NCI-H1105 (cell line): ENCODE results near the gene NT5C2.
"Not testable (repeated sequence)": the region's sequence is repeated elsewhere in the genome, so short reads cannot be mapped to it uniquely, and the experiment has no call there.

Source experiments
- DNase-seq: peaks from one replicate; lab custom pipeline; 2025; lab: John Stamatoyannopoulos, UW

The NT5C2 gene

GRCh38 chr10:103202319-103202718 lies 9.2 kb upstream of the NT5C2 start:
- DNase-seq: no peak

DNA sequence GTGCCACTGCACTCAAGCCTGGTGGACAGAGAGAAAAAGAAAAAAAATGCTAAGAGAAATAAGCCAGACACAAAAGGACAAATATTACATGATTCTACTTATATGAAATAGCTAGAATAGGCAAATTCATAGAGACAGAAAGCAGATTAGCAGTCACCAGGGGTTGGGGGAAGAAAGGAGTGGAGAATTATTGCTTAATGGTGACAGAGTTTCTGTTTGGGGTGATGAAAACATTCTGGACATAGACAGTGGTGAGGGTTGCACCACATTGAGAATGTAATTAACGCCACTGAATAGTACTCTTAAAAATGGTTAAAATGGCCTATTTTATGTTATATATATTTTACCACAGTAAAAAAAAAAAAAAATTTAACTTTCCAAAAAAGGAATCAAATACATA lies 6.4 kb upstream of the NT5C2 start:
- DNase-seq: no peak

GRCh38 chr10:103198648-103199047 lies 5.6 kb upstream of the NT5C2 start:
- no peak for DNase-seq

DNA sequence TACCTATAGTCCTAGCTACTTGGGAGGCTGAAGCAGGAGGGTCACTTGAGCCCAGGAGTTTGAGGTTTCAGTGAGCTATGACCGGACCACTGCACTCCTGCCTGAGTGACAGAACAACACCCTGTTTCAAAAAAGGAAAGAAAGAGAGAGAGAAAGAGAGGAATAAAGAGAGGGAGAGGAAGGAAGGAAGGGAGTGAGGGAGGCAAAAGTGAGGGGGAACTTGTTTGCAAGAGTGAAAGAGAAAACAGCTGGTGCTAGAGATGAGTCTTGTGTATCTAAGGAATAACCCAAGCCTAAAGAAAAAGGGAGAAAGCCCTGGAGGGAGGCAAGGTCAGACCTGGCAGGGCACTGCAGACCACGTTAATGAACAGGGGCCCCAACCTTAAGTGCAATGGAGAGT lies 4.8 kb upstream of the NT5C2 start:
- no peak for DNase-seq

GRCh38 chr10:103197174-103197573 lies 4.1 kb upstream of the NT5C2 start:
- DNase-seq: no peak

GRCh38 chr10:103196516-103196915 lies 3.4 kb upstream of the NT5C2 start:
- no peak for DNase-seq

- DNase-seq: no peak
Measured at GRCh38 chr10:103193820-103194529, 903 bp upstream of the NT5C2 start.

GRCh38 chr10:103192451-103193106 lies 493 bp downstream of the NT5C2 start:
- no peak for DNase-seq

DNA sequence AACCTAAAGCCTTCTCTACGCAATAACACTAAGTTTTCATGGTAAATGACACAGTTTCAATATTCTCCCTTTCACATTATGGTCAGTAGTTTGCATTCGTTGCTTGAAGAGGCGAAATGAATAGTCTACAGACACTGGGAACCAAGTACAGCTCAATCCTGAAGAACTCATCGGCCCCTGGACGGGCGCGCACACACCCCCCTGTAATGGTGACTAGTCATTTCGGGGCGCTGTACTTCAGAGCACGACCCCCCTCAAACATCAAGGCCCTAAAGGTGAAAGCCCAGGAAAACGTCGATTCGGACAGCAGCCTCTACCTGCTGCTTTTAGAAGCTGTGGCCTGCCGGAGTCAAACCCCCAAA lies 1.0 kb downstream of the NT5C2 start:
- no peak for DNase-seq

DNA sequence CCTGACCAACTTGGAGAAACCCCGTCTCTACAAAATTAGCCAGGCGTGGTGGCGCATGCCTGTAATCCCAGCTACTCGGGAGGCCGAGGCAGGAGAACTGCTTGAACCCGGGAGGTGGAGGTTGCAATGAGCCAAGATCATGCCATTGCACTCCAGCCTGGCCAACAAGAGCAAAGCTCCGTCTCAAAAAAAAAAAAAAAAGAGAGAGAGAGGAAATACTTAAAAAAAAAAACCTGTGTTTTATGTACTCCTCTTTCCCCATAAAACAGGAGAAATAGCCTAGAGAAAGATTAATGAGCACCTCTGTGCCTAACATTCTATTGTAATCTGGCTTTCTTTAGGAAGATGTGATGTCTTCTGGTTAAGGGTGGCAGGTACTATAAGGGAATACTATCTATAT lies 1.9 kb downstream of the NT5C2 start:
- DNase-seq: not testable (repeated sequence)

DNA sequence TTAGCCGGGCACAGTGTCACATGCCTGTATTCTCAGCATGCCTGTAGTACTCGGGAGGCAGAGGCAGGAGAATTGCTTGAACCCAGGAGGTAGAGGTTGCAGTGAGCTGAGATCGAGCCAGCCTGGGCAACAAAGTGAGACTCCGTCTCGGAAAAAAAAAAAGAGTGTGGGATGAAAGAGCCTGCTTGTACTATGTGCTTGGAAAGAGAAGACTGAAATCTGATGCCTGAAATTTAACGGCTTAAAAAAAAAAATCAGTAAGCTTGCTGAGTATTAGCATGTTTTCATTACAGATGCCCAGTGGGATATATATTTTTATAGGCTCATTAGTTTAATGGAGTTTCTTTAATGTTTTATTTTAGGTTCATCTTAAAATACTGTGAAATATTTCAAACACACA lies 4.2 kb downstream of the NT5C2 start:
- DNase-seq: no peak

DNA sequence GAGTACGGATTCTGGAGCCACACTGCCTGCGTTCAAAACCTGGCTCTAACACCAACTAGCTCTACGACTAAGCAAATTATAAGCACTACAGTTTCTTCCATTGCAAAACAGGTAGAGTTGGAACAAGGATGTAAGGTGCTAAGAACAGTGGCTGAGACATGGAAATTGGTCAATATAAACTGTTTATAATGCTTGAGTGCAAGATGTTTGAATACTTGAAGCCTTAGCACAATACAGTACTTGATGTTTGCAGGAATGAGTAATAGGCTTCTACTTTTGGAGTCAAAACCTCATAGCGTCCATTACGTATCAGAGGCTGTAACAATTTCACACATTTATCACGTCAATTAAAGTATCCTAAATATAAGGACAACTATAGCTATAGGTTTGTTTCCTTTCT lies 6.9 kb downstream of the NT5C2 start:
- no peak for DNase-seq

GRCh38 chr10:103184615-103185014 lies 8.5 kb downstream of the NT5C2 start:
- DNase-seq: no peak

DNA sequence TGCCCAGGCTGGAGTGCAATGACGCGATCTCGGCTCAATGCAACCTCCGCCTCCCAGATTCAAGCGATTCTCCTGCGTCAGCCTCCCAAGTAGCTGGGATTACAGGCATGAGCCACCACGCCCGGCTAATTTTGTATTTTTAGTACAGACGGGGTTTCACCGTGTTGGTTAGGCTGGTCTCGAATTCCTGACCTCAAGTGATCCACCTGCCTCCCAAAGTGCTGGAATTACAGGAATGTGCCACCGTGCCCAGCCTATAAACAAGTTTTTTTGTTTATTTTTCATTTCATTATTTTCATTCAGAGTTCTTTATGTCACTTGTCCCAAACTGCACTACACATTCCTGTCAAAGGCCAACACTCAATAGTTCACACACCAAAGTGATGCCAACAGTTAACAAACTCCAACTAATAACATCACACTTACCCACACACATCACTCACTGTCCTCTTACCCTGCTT lies 9.1 kb downstream of the NT5C2 start:
- DNase-seq: not testable (repeated sequence)

DNA sequence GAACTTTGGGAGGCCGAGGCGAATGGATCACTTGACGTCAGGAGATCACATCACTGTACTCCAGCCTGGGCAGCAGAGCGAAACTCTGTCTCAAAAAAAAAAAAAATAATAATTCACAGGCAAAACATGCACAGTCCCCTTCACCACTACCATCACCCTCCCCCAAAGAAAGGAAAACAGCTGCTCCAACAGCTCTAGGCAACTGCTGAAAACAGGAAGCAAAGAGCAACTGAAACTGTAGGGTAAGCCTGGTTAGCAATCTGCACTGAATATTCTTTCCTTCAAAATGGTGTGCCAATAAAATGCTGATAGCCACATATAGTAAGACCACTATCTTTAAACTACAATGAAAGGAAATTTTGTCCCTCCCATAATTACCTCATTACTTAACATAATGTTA lies 11.8 kb downstream of the NT5C2 start:
- DNase-seq: no peak

DNA sequence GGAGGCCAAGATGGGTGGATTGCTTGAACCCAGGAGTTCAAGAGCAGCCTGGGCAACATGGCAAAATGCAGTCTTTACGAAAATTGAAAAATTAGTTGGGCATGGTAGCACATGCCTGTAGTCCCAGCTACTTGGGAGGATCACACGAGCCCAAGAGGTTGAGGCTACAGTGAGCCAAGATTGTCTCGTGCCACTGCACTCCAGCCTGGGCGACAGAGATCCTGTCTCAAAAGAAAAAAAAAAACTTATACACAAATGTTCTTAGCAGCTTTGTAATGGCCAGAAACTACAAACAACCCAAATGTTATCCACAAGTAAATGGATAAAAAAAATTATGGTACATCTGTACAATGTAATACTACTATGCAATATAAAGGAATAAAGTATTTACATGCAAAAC lies 12.6 kb downstream of the NT5C2 start:
- DNase-seq: no peak

- no peak for DNase-seq
Measured at GRCh38 chr10:103177123-103177522, 15.9 kb downstream of the NT5C2 start.

GRCh38 chr10:103175580-103176285 lies 17.3 kb downstream of the NT5C2 start:
- DNase-seq: no peak

GRCh38 chr10:103174324-103174723 lies 18.7 kb downstream of the NT5C2 start:
- DNase-seq: not testable (repeated sequence)

DNA sequence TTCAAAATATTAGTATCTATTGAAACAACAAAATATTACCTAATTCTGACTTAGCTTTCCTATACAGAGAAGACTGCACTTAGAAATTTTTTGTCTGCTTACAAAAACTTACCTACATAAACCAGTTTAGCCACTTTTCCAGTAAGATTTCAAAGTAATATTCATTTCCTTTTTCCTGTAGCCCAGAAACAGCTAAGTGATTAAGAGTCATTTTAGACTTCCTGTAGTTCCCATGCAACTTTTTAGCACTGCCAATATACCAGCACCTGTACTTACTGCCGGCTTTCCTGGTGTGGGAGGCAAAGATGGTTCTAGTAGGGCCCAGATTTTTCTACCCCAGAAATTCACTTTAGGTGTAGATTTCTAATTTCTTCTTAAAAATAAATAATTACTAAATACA lies 21.8 kb downstream of the NT5C2 start:
- no peak for DNase-seq

DNA sequence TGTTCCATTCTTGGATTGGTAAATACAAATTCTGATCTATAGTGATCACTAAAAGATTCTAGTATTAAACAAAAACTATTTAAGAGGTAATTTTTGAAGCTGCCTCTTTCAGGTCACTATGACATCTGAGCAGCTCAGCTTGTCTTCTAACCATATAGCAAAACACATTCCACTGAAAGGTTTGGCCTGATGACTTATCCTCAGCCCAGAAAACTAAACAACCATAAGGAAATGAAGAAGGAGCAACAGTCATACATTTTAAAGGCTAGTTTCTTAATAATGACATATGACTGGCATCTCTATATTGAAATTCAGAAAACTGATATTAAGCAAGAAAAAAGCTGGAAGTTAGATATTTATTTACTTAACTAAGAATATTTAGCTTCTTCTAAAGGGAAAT lies 24.6 kb downstream of the NT5C2 start:
- no peak for DNase-seq

GRCh38 chr10:103167554-103167953 lies 25.5 kb downstream of the NT5C2 start:
- DNase-seq: not testable (repeated sequence)

- no peak for DNase-seq
Measured at GRCh38 chr10:103166523-103166922, 26.5 kb downstream of the NT5C2 start.
